ELF-1 (cell line): ENCODE results near the gene MAST4.

Experiments used
- DNase-seq: peaks from one replicate; pipeline ENCODE4 v3.0.0-alpha.2; 2016; ENCODE audit warnings: low read depth, low spot score

MAST4 gene

DNA sequence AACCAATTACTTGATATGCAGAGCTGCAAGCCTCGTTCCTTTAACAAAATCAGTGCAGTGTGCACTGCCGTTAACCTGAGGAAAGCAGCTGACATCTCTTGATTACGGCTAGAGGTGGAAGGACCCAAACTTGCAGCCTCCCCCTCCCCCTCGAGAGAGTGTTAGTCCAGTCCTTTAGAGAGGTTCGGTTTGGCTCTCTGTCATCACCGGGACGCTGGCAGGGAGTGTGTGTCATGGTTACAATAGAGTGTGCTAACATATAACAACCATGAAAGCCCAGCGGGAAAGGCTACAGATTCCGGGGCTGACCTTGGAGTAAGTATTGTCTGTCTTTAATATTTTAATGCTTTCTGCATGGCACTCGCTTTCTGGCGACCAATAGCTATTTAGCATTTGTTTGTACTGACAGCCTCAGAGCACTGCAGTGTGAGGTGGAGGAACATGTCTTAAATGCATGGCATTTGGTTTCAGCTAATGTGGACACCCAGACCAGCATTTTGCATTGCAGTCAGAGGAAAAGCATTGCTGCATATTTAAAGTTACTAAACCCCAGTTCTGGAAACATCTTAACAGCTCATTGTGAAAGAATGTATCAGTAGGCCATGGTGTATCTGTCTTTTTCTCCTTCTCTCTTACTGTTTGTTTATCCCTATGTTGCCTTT lies 362.9 kb downstream of the MAST4 start:
- DNase-seq, result peak; percentile 32

DNA sequence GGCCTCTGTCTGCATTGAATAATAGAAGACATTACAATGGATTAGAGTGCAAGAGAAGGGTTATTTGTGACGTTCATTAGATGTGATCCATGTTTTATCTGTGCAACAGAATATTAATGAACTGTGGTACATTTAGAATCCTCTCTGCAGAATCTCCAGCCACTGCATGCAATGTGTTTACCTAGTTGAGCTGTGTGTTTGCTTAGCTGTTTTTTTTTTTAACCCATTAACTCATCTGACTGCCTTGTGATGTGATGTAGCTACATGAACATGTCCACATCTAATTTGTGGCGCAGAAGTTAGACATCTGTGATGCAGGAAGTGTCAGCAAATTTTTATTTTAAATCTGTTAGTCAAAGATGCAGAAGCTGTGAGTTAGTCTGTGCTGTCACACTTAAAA lies 363.5 kb downstream of the MAST4 start:
- DNase-seq, result no peak

DNA sequence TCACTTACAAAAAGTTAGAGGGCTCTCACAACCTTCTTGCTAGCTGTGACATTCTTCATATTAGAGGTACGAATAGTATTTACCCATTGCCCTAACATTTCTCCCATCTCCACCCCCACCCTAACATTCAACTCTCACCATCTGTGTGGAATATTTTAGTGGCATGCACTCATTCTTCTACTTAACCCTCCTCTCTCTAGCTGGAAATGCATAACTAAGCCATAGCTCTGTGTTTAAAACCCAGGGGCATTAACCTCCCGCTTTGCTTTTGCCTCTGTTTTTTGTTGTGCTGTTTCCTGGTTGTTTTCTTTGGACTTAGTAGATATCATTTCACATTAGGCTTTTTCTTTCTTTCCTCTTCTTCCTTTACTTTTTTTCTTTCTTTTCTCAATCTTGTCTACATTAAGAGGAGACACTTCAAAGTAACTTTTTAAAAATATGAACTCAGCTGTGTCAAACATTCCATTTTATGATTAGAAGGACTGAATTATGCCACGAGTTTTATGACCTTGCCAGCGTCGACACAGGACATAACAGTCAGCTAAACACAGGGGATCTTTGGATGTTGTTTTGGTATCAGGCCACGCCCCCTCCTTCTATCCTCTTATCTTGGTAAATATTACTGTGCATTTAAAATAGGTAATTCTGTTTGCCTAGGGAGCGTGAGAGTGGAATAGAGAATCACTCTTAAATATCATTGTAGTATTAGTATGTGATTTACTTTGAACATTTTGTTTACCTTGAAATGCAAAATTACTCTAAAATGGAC lies 364.4 kb downstream of the MAST4 start:
- DNase-seq, result no peak

DNA sequence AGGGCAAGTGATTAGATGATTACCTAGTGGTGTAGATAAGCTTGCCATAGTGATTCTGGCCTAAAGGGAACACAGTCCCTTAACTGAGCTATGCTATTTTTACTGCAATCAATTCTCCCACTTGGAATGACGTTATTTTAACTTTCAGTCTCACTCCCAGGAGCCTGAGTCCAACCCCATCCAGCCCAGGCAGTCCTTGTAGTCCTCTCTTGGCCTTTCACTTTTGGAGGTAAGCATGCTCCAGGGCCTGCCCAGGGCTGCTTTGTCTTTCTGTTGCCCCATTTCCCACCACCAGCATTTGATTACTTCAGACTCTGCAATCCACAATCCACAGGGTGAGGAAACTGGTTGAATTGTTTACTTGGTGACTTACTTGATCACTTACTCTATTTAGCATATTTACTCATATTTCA lies 367.4 kb downstream of the MAST4 start:
- DNase-seq, result peak; percentile 90

DNA sequence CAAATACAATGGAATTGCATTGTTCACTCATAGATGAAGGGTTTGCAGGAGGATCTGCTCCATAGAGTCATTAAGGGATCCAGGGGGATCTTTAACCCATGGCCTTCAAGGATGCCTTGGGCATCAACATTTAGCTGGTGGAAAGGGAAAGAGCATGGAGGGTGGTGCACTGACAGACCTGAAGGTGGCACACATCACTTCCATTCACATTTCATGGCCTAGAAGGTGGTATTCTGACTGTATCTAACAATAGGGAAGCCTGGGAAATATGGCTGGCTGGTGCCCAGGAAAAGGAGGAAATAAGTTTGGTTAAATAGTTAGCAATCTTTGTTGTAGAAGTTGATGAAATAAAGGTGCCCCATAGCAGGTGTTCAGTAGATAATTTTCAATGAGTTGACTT lies 370.2 kb downstream of the MAST4 start:
- DNase-seq, result no peak

DNA sequence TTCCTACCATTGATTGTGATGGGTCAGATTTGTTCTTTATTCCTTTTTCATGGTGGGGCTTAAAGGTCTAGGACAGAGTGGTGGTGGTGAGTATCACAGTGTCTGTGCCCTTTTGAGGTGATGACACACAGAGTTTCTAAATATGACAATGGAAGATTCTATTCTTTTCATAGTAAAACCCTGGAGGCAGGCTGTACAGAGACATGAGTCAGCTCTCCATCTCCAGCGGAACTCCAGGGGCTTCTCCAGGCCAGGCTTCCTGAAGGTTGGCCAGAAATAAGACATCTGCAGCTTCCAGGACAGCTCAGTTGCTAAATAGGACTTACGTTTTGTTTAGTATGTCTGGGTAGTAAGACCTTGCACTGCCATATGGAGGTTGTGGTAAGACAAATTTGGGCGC lies 370.9 kb downstream of the MAST4 start:
- DNase-seq, result no peak

DNA sequence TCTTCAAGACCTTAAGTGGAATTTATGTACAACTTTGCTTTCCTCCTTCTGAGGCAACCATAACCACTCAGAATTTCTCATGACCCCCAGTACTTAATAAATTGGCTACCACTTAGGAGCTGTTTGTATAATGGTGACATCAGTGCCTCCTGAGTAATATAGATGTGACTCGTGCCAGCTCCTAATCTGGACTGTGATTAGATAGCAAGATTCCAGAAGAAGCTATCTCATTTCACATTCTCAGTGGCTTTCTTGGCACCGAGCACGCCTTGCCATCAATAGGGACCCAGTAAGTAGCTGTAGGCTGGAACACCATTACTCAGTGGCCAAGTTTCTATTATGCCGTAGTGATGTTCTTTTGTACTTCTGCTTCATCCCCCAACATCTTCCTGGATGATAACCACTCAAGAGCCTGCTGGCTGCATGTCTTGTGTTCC lies 371.7 kb downstream of the MAST4 start:
- no peak for DNase-seq

DNA sequence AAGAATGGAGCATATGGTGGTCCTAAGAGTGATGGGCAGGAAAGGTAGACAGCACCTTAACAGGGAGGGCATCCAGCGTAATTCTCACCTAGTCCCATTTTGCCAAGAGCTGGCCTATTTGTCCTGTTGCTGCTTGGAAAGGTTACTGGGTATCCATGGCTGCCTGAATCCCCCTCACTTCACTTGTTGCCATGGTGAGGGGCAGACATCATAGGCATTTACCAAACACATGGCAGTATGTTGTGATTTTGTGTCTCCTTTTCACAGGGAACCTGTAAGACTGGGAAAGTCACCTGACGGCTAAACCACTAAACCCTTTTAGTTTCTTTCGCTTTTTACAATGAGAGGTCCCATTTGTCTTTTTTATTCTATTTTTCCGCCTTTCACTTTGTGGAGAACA lies 373.3 kb downstream of the MAST4 start:
- DNase-seq, result no peak

DNA sequence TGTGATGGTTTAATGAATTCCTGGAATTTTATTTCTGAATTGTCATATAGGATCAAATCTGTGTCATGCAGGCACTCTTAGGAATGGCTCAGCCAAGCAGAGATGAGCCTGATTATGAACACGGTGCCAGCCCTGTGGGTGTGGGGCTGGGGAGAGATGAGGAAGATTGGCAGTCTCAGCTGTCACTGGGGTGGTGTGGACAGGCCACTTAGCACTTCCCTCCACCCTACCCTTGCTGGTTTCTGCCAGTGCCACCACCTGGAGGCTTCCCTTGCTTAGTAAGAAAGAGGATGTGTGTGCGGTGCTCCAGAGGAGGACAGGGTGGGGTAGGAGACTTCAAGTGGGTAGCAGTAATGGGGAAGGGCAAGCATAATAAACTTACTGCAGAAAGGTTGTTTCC lies 373.8 kb downstream of the MAST4 start:
- no peak for DNase-seq

DNA sequence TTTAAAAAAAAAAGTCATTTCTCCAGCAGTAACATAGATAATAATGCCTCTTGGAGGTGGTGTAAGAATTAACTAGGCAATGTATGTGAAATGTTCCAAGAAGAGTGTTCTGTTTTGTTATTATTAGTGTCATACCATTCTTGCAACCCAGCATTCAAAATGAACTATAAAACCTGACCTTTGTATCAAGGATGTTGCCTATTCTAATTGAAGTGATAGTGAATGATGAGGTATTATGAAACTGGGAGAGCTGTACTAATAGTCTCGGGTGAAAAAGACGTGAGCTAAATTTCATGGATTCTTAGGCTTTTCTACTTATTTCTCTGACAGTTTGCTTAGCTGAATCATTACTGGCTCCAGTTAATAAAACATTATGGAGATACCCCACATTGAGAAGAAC lies 375.8 kb downstream of the MAST4 start:
- DNase-seq, result no peak

DNA sequence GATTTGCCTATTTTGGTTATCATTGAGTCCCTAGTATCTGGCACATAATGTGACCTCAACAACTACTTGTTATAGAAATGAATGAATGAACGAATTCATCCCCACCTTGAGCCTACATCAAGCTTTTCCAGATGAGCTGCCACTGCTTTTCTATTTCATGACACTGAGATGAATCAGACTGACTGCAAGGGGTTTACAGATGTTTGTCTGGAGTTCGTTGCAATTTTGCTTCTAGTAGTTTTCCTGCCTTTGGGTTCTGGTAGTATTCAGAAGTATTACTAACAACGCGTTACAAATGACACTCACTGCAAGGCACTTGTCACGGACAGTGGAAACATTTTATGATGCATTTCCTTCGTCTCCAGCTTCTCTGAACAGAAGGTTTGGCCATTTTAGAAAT lies 378.1 kb downstream of the MAST4 start:
- no peak for DNase-seq

DNA sequence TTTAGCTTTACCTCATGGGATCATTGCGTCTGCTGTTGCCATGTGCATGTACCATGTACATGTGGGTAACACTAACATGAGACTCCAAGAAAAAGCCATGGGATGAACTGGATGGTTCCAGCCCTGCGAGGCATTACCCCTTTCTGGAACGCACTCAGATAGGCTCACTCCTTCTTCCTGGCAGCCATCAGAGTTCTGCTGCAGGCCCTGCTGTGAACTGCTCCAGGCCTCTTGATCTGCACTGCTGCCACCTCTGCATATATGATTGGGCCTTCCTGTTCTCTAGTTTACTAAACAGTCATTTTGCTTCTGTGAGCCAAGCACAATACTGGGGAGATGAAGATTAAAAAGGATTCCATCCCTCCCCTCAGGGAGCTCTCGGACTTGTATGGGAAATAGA lies 379.9 kb downstream of the MAST4 start:
- DNase-seq, result no peak

DNA sequence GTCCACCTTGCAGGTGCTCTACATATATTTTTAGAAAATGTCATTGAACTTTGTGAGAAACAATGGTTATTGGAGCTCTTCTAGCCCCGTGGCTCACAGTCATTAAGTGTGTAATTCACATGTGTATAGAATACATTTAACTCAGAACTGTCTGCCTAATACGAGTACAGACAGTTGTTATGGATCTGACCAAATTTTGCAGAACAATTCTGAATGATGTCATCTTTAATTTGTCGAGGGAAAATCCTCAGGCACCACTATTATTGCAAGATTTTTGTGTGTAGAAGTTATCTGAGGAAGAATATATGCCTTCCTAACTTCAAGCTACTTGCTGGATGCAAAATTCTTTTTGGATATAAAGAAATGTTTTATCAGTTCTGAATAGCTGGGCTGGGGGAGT lies 383.5 kb downstream of the MAST4 start:
- DNase-seq, result no peak

DNA sequence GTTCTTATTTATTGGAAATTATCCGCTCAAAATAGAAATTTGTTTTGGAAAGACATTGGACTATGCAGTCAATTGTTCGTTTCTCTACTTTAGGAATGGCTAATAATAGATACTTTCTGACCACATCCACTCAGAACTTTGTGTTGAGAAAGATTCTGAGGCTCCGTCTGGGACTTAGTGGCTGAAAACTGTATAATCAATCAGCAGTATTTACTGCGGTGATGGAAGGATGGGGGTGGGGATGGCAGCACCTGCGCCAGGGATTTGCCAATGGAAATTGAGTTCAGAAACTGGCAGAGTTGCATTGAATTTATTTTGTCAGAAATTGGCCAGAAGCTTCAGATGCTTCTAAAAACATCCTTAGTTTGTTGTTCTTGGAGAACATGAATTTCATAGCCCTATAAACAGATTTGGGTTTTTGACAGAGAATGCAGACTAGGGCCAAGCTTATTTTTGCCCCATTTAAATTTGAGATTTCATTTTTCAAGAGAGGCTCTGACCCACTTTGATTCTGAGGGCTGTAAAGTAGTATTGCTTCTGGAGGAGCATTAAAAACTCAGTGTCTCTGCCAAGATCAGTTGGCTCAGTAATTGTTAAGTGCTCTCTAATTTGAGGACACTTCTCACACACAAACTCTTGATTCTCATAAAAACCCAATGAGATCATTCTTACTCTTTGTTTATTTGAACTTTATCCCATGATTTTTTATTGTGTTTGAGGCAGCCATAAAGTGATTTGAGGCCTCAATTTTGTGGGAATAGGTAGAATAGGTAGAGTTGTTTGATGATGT lies 385.3 kb downstream of the MAST4 start:
- no peak for DNase-seq

DNA sequence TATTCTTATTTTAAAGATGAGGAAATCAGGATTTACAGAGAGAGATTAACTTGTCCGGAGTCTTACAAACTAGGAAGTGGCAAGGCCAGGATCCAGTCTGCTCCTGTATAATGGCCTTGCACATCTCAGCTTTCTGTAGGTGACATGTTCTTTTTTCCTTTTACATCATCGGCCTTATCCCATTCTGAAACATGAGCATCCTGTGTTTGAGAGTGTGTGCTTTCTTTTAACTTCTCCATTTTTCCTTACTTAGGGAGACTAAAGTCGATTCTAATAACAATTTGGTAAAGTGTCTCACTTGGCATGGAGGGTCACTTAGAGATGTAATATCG lies 385.8 kb downstream of the MAST4 start:
- DNase-seq, result no peak

DNA sequence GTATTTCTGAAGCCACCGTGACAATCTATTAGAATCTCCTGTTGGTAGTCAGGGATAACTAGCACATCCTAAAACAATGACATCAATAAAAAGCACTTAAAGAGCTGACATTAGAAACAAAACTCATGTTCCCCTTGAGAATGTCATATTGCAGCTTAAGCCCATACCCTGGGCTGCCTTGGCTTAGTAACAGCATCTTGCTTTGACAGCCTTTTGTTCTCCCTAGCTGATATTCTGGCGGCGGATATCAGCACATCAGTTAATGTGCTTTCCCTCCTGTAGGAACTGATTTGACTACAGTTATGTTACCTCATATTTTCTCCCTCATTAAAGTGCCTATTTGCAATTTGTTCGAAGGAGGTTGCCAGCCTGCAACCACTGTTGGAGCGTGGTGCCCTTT lies 386.3 kb downstream of the MAST4 start:
- no peak for DNase-seq

DNA sequence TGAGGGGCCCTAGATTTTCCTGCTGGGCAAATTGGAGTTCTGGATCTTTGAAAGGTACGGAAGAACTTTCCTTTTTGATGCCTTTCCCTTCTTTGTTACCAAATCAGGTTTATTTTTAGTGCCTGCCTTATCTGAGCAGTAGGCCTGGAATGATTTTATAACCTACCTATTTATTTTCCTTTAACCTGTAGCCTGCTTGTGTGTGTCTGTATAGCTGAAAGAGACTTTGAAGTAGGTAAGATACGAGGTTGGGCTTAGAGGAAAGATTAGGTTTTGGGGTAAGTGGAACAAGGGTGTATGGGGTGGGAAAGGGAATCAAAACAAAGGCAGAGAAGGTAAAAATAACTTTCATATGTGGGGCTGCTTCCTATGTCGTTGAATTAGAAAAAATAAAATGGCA lies 389.2 kb downstream of the MAST4 start:
- DNase-seq, result no peak

DNA sequence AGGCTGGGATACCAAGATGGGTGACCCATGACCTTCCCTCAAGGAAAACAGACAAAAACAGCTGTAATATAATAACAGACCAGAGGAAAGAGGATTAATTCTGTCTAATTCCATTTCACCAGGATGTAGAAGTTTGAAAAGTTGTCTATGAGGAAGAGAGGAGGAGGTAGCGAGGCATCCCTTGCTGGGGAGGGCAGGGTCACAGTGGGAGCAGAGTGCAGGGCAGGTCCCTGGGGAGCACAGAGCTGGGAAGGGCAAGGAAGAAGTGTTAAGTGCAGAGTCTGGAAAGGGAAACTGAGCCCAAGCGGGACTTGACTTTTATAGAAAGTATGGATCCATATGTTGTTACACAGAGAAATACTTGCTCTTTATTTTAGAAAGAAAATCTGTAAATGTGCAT lies 389.8 kb downstream of the MAST4 start:
- DNase-seq, result no peak

DNA sequence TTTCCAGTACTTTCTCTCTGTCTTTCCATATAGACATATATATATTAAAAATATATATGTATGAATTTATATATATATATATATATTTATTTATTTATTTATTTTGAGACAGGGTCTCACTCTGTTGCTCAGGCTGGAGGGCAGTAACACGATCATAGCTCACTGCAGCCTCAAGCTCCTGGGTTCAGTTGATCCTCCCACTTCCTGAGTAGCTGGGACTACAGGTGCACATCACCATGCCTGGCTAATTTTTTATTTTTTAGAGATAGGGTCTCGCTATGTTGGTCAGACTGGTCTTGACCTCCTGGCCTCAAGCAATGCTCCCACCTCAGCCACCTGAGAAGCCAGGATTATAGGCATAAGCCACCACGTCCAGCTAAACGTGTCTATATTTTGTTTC lies 390.3 kb downstream of the MAST4 start:
- no peak for DNase-seq

DNA sequence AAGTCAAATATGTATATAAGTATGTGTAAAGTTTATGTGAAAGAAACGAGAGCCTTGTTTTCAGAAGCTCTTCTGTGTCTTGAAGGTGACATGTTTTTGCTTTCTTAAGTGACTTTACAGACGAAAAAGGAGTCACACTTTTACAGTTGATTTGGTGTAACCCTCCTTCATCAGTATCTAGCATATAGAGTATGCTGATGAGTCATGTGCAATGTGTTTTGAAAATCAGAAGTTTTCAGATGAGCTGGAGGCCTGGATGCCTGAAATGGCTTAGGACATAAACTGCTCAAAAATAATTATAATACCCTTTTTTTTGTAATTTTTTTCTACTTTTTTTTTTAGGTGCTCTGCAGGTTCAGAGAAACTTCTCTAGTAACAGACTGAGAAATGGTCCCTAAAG lies 390.9 kb downstream of the MAST4 start:
- DNase-seq, result no peak

DNA sequence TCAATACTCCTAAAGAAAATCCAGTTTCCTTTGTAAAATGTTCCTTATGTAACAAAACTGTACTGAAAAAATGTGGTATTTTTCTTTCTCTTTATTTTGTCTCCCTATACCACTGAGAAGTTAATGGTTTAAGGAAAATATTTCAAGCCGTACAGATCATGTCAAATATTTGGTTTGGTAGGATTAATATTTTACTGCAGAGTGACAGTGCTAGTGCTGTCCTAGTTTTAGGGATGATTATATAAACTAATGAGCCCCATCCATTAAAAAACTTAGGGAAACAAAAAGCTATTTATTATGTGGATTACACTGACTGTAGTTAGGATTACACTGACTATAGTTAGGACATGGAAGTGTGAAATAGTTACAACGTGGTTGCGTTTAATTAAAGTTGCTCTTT lies 391.3 kb downstream of the MAST4 start:
- no peak for DNase-seq

DNA sequence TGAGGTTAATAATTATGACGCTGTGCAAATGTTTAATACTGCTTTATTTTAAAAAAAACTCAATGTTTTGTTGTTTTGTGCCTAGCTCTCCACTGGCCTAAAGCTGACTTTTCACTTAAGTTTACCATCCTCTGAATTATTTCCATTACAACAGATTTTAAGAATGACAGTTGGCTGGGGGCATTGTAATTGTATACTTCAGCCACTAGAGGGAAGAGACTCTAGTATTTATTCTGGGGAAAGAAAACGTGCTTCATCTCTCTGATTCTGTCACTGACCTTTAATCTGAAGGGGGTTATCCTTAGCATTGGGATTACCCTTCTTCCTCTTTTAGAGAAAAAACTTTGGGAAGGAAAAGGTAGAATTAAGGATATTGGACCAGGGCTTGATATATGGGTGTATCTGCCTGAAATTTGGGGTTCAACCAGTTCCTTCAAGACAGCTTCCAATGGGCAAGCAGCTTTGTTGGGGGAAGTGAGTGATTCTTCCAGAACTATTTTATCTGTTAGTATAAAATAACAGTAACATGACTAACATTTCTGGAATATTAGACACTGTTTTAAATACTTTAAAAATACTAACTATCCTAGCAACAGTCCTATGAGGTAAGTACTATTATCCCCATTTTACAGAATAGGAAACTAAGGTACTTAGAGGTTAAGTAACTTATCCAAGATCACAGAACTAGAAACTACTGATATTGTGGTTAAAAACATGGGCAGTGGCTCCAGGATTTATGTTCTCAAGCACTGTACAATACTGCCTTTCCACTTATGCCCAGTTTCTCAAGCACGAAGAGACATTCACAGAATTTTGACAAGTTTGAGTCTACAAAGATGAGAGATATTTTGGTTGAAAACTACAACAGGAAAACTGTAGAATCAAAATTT lies 392.0 kb downstream of the MAST4 start:
- no peak for DNase-seq
